ENCODE measurements around the gene TCF19. TPM values are rescaled to one million over a fixed set of nuclear protein-coding genes. Genes with fewer than 3 reads are reported as not detected.

Gene TCF19
- total and polyA plus RNA-seq, 2 donors (not counting 3 experiments of a cell fraction or from before 2014, with no cell fraction given) = 13.9 to 31.7 TPM

- BruUV-seq (replicated peaks) = no TSS peak
- H3K4me2 ChIP-seq (ENCODE audit: insufficient read depth, low read length) = no peak overlapping the region
- H2AFZ ChIP-seq (ENCODE audit: low read depth, low read length) = no peak overlapping the region
- no peak overlapping the region for H3K27ac ChIP-seq (ENCODE audit: insufficient read depth, low read depth, low read length)
- H3K79me2 ChIP-seq (ENCODE audit: control insufficient read depth, insufficient read depth, low read length) = peaks cover 3% of the 10 kb centered on the region
- no peaks in the 10 kb centered on the region for H3K36me3 ChIP-seq (ENCODE audit: control insufficient read depth in 2 of 2, extremely low read depth in 1 of 2, insufficient read depth in 2 of 2, low read length in 2 of 2)
- ChIA-PET POLR2A (no interaction called here), CTCF (interaction anchor here (0.9 to 15.1 kb wide), 2 partner anchors 10 to 163 kb away, joined by 4 to 233 read pairs; no protein-coding TSS in a partner anchor)
- H4K20me1 ChIP-seq (replicated peaks; ENCODE audit: control insufficient read depth, extremely low read depth, insufficient read depth, low read length) = no peaks in the 10 kb centered on the region
- H3K4me3 ChIP-seq (replicated peaks in 1 of 3; ENCODE audit: insufficient read depth in 1 of 3, low read depth in 1 of 3, low read length in 3 of 3) = no peak overlapping the region
- dilution Hi-C loops (cut with MboI; ENCODE audit: extremely low pct_ligation_motif_present, low sequenced_read_pairs) = no loop called here
- DNase-seq (ENCODE audit: low read depth, low spot score) (peak; percentile 40), FAIRE-seq (no peak)
- H3K9me3 ChIP-seq (replicated peaks; ENCODE audit: control insufficient read depth, insufficient read depth, low read length) = no peaks in the 10 kb centered on the region
- H3K9me1 ChIP-seq (replicated peaks; ENCODE audit: control insufficient read depth, extremely low read depth, insufficient read depth, low read length) = no peaks in the 10 kb centered on the region
- intact Hi-C loops (cut with micrococcal nuclease) = no loop called here
- TF ChIP-seq EZH2 (IDR thresholded peaks at IDR 0.05; ENCODE audit: borderline replicate concordance, low read depth, low read length, severe bottlenecking) (no peak), POLR2AphosphoS5 (IDR thresholded peaks at IDR 0.05; ENCODE audit: insufficient read depth, low read depth, low read length) (no peak), GATA2 (IDR thresholded peaks at IDR 0.05; ENCODE audit: insufficient read depth, insufficient read length, low read depth, low read length) (no peak), MYC (IDR thresholded peaks at IDR 0.05; ENCODE audit: low read depth, low read length) (no peak), JUN (IDR thresholded peaks at IDR 0.05; ENCODE audit: borderline replicate concordance, insufficient read depth, insufficient read length, low read depth) (no peak), FOS (IDR thresholded peaks at IDR 0.05; ENCODE audit: borderline replicate concordance, insufficient read depth, low read length) (no peak), POLR2A (IDR thresholded peaks at IDR 0.05; ENCODE audit: low read depth, low read length) (no peak)
- no peaks in the 10 kb centered on the region for H3K27me3 ChIP-seq (ENCODE audit: control insufficient read depth in 2 of 2, insufficient read depth in 2 of 2, low read length in 2 of 2)
- no peak overlapping the region for H3K9ac ChIP-seq (replicated peaks; ENCODE audit: extremely low read depth, insufficient read depth, low read length)
- peaks cover 14% of the 10 kb centered on the region for H3K4me1 ChIP-seq (ENCODE audit: control insufficient read depth, extremely low read depth, insufficient read depth, low read length)
These were observed 44.1 kb downstream of the TCF19 start for GRCh38 chr6:31202259-31203166.

Measured in endothelial cell of umbilical vein (primary cell).